Rectal smooth muscle tissue (tissue), 1 donor: ENCODE measurements around the gene EVI5L.
A peak's percentile ranks its signal among the peaks of the same experiment; 100 is the strongest.

Source experiments
- H3K27ac ChIP-seq: one replicate; pipeline ENCODE4 v1.7.0; 2013; ENCODE audit warnings: low read depth, low read length, inconsistent platforms
- H3K27me3 ChIP-seq: one replicate; pipeline ENCODE4 v1.7.0; 2013; ENCODE audit warnings: low read length; ENCODE audit not compliant: control insufficient read depth, insufficient read depth
- H3K36me3 ChIP-seq: one replicate; pipeline ENCODE4 v1.7.0; 2013; ENCODE audit warnings: low read length; ENCODE audit not compliant: control insufficient read depth, insufficient read depth
- H3K4me1 ChIP-seq: one replicate; pipeline ENCODE4 v1.7.0; 2013; ENCODE audit warnings: low read length; ENCODE audit not compliant: control insufficient read depth, insufficient read depth
- H3K4me3 ChIP-seq: one replicate; pipeline ENCODE4 v1.7.0; 2013; ENCODE audit warnings: low read length
- H3K9ac ChIP-seq: one replicate; pipeline ENCODE4 v1.7.0; 2013; ENCODE audit warnings: low read length

The EVI5L gene

GRCh38 chr19:7859831-7860713 is 30.1 kb downstream of the EVI5L start:
- Histone ChIP-seq H3K27ac (no peak overlapping the region), H3K4me3 (no peak overlapping the region), H3K4me1 (peaks cover 4% of the 10 kb centered on the region), H3K36me3 (no peaks in the 10 kb centered on the region), H3K9ac (no peak overlapping the region), H3K27me3 (peaks cover 25% of the 10 kb centered on the region)

GRCh38 chr19:7860714-7861618 is 30.9 kb downstream of the EVI5L start:
- Histone ChIP-seq H3K4me1 (peaks cover 4% of the 10 kb centered on the region), H3K36me3 (no peaks in the 10 kb centered on the region), H3K27me3 (peaks cover 31% of the 10 kb centered on the region), H3K4me3 (no peak overlapping the region), H3K9ac (no peak overlapping the region), H3K27ac (no peak overlapping the region)

- Histone ChIP-seq H3K4me1 (peaks cover 4% of the 10 kb centered on the region), H3K4me3 (peak overlapping the region; percentile 46), H3K9ac (no peak overlapping the region), H3K27ac (no peak overlapping the region), H3K27me3 (peaks cover 33% of the 10 kb centered on the region), H3K36me3 (no peaks in the 10 kb centered on the region)
Observed at GRCh38 chr19:7861619-7862412, 31.8 kb downstream of the EVI5L start.

GRCh38 chr19:7862413-7862951 is 32.5 kb downstream of the EVI5L start:
- peak overlapping the region; percentile 46 for H3K4me3 ChIP-seq
- H3K27ac ChIP-seq, result no peak overlapping the region
- H3K36me3 ChIP-seq, result no peaks in the 10 kb centered on the region
- peaks cover 40% of the 10 kb centered on the region for H3K27me3 ChIP-seq
- peaks cover 4% of the 10 kb centered on the region for H3K4me1 ChIP-seq
- no peak overlapping the region for H3K9ac ChIP-seq

- Histone ChIP-seq H3K27me3 (peaks cover 40% of the 10 kb centered on the region), H3K36me3 (no peaks in the 10 kb centered on the region), H3K4me3 (no peak overlapping the region), H3K9ac (no peak overlapping the region), H3K27ac (no peak overlapping the region), H3K4me1 (peaks cover 5% of the 10 kb centered on the region)
Observed at GRCh38 chr19:7863157-7863970, 33.3 kb downstream of the EVI5L start.

- Histone ChIP-seq H3K9ac (no peak overlapping the region), H3K27ac (no peak overlapping the region), H3K36me3 (no peaks in the 10 kb centered on the region), H3K4me1 (peaks cover 9% of the 10 kb centered on the region), H3K27me3 (peaks cover 40% of the 10 kb centered on the region), H3K4me3 (no peak overlapping the region)
Observed at GRCh38 chr19:7863971-7864689, 34.1 kb downstream of the EVI5L start.

GRCh38 chr19:7864690-7865074 is 34.7 kb downstream of the EVI5L start:
- Histone ChIP-seq H3K36me3 (no peaks in the 10 kb centered on the region), H3K4me3 (no peak overlapping the region), H3K4me1 (peaks cover 9% of the 10 kb centered on the region), H3K9ac (no peak overlapping the region), H3K27me3 (peaks cover 36% of the 10 kb centered on the region), H3K27ac (no peak overlapping the region)

GRCh38 chr19:7865262-7865911 is 35.4 kb downstream of the EVI5L start:
- Histone ChIP-seq H3K9ac (no peak overlapping the region), H3K4me1 (peaks cover 9% of the 10 kb centered on the region), H3K4me3 (no peak overlapping the region), H3K27me3 (peaks cover 33% of the 10 kb centered on the region), H3K27ac (no peak overlapping the region), H3K36me3 (no peaks in the 10 kb centered on the region)

- H3K4me3 ChIP-seq, result no peak overlapping the region
- H3K36me3 ChIP-seq, result no peaks in the 10 kb centered on the region
- no peak overlapping the region for H3K9ac ChIP-seq
- H3K27ac ChIP-seq, result no peak overlapping the region
- H3K4me1 ChIP-seq, result peaks cover 9% of the 10 kb centered on the region
- H3K27me3 ChIP-seq, result peaks cover 22% of the 10 kb centered on the region
Observed at GRCh38 chr19:7866399-7867091, 36.5 kb downstream of the EVI5L start.

GRCh38 chr19:7867092-7867844 is 37.2 kb downstream of the EVI5L start:
- Histone ChIP-seq H3K9ac (no peak overlapping the region), H3K4me1 (peaks cover 5% of the 10 kb centered on the region), H3K36me3 (no peaks in the 10 kb centered on the region), H3K27me3 (peaks cover 21% of the 10 kb centered on the region), H3K4me3 (no peak overlapping the region), H3K27ac (no peak overlapping the region)
